Stomach (tissue), 4 donors: ENCODE measurements around the gene MTCL1.

Experiments
- EP300 ChIP-seq: sonication (generic); formaldehyde crosslinking; IDR thresholded peaks from one replicate; pipeline ENCODE4 v1.6.1; 2017; ENCODE audit warnings: antibody characterized with exemption
- POLR2A ChIP-seq, 4 donors: fragments of 450-650 bp; IDR thresholded peaks; one replicate each; pipeline ENCODE4 v1.6.1; 2016; ENCODE audit warnings: antibody characterized with exemption in 4 of 4, control low read depth in 2 of 4, mild to moderate bottlenecking in 1 of 4, moderate library complexity in 1 of 4
- POLR2AphosphoS5 ChIP-seq, 3 donors: sonication (generic); formaldehyde crosslinking; IDR thresholded peaks; one replicate each; pipeline ENCODE4 v1.6.1; 2016; ENCODE audit warnings: antibody characterized with exemption in 3 of 3
- TF ChIP-seq, protein P1 (sequence below), 7 experiments: fragments of 450-650 bp in 4 of 7; fragments of 200-600 bp in 3 of 7; sonication (generic) in 3 of 7; IDR thresholded peaks; one replicate each; pipeline ENCODE4 v1.5.1; 2016 to 2019; ENCODE audit warnings: antibody characterized with exemption in 7 of 7, control low read depth in 2 of 7, mild to moderate bottlenecking in 1 of 7

GRCh38 chr18:8800445-8800844 lies 95.1 kb downstream of the MTCL1 start:
- TF ChIP-seq, protein P1, sequence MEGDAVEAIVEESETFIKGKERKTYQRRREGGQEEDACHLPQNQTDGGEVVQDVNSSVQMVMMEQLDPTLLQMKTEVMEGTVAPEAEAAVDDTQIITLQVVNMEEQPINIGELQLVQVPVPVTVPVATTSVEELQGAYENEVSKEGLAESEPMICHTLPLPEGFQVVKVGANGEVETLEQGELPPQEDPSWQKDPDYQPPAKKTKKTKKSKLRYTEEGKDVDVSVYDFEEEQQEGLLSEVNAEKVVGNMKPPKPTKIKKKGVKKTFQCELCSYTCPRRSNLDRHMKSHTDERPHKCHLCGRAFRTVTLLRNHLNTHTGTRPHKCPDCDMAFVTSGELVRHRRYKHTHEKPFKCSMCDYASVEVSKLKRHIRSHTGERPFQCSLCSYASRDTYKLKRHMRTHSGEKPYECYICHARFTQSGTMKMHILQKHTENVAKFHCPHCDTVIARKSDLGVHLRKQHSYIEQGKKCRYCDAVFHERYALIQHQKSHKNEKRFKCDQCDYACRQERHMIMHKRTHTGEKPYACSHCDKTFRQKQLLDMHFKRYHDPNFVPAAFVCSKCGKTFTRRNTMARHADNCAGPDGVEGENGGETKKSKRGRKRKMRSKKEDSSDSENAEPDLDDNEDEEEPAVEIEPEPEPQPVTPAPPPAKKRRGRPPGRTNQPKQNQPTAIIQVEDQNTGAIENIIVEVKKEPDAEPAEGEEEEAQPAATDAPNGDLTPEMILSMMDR (IDR thresholded peaks at IDR 0.05) = no peak
- TF ChIP-seq POLR2A (IDR thresholded peaks at IDR 0.05) (no peak), POLR2AphosphoS5 (IDR thresholded peaks at IDR 0.05) (peak; percentile 45 to 93 (median 75)), EP300 (peak; percentile 47)
